Measurements from ENCODE around the gene NIPBL. TPM values are rescaled to one million over a fixed set of nuclear protein-coding genes. Genes with fewer than 3 reads are reported as not detected.
"Not testable (repeated sequence)": the region's sequence is repeated elsewhere in the genome, so short reads cannot be mapped to it uniquely, and the experiment has no call there.

The NIPBL gene
- total RNA-seq, 1 donor = 52.8 TPM

GRCh38 chr5:36878392-36879082 lies 2.0 kb downstream of the NIPBL start:
- no peak for DNase-seq (ENCODE audit: low read depth in 2 of 3, low spot score in 2 of 3)

- DNase-seq (ENCODE audit: low read depth in 2 of 3, low spot score in 2 of 3) = no peak
These were observed 2.9 kb downstream of the NIPBL start for GRCh38 chr5:36879274-36880033.

DNA sequence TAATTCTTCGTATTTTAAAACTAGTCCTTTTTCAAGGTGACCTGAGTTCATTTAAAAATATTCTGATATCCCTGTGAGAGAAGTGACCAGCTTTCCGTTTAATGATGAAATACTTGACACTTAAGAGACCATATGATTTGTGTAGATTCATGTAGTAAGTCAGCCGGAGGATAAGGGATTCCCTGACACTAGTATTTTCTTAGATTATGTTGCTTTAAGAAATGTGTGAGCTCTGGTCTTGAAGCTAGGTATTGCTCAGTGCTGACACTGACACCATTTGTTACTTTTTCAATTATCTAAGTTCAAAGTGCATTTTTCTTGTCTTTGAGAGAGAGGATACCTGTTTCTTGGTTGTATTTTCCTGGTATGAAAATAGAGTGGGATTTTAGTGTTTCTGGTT lies 4.2 kb downstream of the NIPBL start:
- DNase-seq (ENCODE audit: low read depth in 2 of 3, low spot score in 2 of 3) = no peak

- DNase-seq (ENCODE audit: low read depth in 2 of 3, low spot score in 2 of 3) = no peak
These were observed 4.7 kb downstream of the NIPBL start for GRCh38 chr5:36881304-36881703.

DNA sequence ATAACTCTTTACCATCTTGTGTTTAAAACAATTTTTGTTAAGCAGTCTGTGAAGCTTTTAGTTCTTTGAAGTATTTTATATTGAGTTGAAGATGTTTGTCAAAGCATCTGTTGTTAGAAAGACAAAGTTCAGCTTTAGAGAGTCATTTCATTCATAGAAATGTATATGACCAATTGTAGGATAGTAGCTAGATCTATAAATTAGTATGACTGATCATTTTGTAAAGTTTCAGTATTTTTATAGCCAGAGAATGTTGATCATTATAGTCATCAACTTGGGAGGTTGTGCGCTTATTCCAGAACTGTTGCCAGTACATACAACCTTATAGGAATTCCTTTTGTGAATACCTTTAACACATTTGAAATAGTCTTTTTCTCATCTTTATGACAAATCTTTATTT lies 5.2 kb downstream of the NIPBL start:
- DNase-seq (ENCODE audit: low read depth in 2 of 3, low spot score in 2 of 3) = no peak

- no peak for DNase-seq (ENCODE audit: low read depth in 2 of 3, low spot score in 2 of 3)
These were observed 5.7 kb downstream of the NIPBL start for GRCh38 chr5:36882250-36882649.

- no peak for DNase-seq (ENCODE audit: low read depth in 2 of 3, low spot score in 2 of 3)
These were observed 7.4 kb downstream of the NIPBL start for GRCh38 chr5:36883894-36884462.

DNA sequence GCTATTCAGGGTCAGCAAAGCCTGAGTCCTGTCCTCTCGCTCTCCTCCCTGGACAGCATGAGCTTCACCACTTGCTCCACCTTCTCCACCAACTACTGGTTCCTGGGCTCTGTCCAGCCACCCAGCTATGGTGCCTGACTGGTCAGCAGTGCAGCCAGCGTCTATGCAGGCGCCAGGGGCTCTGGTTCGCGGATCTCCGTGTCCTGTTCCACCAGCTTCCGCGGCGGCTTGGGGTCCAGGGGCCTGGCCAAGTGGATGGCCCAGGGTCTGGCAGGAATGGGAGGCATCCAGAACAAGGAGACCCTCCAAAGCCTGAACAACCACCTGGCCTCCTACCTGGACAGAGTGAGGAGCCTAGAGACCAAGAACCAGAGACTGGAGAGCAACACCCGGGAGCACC lies 8.6 kb downstream of the NIPBL start:
- DNase-seq (ENCODE audit: low read depth in 2 of 3, low spot score in 2 of 3) = no peak

DNA sequence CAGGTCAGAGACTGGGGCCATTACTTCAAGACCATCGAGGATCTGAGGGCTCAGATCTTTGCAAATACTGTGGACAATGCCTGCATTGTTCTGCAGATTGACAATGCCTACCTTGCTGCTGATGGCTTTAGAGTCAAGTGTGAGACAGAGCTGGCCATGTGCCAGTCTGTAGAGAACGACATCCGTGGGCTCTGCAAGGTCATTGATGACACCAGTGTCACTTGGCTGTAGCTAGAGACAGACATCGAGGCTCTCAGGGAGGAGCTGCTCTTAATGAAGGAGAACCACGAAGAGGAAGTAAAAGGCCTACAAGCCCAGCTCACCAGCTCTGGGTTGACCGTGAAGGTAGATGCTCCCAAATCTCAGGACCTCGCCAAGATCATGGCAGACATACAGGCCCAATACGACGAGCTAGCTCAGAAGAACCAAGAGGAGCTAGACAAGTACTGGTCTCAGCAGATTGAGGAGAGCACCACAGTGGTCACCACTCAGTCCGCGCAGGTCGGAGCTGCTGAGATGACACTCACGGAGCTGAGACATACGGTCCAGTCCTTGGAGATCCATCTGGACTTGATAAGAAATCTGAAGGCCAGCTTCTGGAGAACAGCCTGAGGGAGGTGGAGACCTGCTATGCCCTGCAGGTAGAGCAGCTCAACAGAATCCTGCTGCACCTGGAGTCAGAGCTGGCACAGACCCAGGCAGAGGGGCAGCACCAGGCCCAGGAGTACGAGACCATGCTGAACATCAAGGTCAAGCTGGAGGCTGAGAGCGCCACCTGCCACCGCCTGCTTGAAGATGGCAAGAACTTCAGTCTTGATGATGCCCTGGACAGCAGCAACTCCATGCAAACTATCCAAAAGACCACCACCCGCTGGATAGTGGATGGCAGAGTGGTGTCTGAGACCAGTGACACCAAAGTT lies 9.3 kb downstream of the NIPBL start:
- DNase-seq (ENCODE audit: low read depth in 2 of 3, low spot score in 2 of 3) = no peak

GRCh38 chr5:36886791-36887190 lies 10.2 kb downstream of the NIPBL start:
- DNase-seq (ENCODE audit: low read depth in 2 of 3, low spot score in 2 of 3) = no peak

DNA sequence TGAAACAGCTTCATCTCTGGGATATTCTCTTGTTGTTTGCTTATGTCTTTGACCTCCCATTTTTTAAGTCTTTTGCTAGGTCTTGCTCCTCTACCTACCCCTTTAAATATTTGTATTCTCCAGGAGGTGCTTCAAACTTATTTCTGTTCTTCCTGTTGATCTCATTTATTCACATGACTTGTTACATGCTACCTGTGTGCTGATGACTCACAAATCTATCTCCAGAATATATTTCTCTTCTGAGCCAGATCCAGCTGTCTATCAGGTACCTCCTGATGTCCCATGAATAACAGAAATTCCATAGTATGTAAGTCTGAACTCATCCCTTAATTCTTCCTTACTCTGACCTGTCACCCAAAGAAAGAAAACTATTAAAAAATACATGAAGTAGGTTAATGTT lies 11.0 kb downstream of the NIPBL start:
- DNase-seq (ENCODE audit: low read depth in 2 of 3, low spot score in 2 of 3) = no peak

GRCh38 chr5:36888303-36888702 lies 11.7 kb downstream of the NIPBL start:
- no peak for DNase-seq (ENCODE audit: low read depth in 2 of 3, low spot score in 2 of 3)

DNA sequence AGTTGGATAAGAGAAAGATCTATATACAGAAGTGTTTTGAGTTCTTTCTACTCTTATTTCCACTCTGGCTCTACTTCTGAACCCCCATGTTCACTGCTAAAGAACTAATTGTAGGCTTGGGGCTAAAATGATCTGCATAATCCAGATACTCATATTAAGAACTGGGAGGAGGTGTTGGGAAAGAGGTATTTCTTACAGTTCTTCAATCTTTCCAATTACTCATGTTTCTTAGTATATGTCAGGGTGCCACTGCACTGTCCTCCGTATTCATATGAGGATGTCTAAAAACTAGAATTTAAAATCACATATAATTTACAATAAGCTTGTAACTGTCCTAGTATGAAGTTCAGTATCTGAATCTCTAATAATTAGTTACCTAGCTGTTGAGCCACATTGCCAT lies 12.7 kb downstream of the NIPBL start:
- no peak for DNase-seq (ENCODE audit: low read depth in 2 of 3, low spot score in 2 of 3)

GRCh38 chr5:36891266-36891665 lies 14.7 kb downstream of the NIPBL start:
- no peak for DNase-seq (ENCODE audit: low read depth in 2 of 3, low spot score in 2 of 3)

DNA sequence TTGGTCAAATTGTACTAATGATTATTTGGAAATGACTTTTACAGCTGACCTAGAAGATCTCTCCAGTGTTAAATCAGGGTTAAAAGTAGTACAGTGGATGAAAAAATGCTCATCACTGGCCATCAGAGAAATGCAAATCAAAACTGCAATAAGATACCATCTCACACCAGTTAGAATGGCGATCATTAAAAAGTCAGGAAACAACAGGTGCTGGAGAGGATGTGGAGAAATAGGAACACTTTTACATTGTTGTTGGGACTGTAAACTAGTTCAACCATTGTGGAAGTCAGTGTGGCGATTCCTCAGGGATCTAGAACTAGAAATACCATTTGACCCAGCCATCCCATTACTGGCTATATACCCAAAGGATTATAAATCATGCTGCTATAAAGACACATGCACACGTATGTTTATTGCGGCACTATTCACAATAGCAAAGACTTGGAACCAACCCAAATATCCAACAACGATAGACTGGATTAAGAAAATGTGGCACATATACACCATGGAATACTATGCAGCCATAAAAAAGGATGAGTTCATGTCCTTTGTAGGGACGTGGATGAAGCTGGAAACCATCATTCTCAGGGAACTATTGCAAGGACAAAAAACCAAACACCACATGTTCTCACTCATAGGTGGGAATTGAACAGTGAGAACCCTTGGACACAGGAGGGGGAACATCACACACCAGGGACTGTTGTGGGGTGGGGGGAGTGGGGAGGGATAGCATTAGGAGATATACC lies 15.7 kb downstream of the NIPBL start:
- not testable (repeated sequence) for DNase-seq (ENCODE audit: low read depth in 2 of 3, low spot score in 2 of 3)

DNA sequence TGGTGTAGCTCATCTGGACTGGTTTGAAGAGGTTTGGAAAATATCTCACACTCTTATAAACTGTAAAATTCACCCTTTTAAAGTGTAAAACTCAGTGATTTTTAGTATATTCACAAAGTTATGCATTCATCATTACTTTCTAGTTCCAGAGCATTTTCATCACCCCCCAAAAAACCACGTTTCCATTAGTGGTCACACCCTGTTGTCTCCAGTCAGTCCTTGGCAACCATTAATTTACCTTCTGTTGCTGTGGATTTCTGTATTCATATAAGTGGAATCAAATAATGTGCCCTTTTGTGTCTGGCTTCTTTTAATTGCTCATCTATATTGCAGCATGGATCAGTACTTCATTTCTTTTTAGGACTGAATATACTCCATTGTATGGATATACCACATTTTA lies 18.4 kb downstream of the NIPBL start:
- DNase-seq (ENCODE audit: low read depth in 2 of 3, low spot score in 2 of 3) = no peak

- no peak for DNase-seq (ENCODE audit: low read depth in 2 of 3, low spot score in 2 of 3)
These were observed 19.9 kb downstream of the NIPBL start for GRCh38 chr5:36896476-36896875.

DNA sequence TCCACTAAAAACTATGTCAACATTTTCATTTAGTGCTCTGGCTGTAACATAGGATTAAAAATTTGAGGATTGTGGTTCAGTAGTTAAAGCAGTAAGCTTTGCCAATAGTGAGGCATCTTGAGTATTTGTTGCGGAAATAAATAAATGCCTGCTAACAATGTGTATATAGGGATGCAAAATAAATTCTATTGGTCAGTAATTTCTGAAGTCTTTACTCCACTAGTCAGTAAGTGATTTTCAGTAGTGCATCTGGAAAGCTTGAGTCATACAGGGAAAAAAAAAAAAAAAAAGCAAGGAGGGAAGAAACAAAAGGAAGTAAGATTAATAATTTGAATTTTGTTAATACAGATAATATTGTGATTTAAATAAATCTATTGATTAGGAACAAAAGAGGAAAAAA lies 21.0 kb downstream of the NIPBL start:
- DNase-seq (ENCODE audit: low read depth in 2 of 3, low spot score in 2 of 3) = no peak

DNA sequence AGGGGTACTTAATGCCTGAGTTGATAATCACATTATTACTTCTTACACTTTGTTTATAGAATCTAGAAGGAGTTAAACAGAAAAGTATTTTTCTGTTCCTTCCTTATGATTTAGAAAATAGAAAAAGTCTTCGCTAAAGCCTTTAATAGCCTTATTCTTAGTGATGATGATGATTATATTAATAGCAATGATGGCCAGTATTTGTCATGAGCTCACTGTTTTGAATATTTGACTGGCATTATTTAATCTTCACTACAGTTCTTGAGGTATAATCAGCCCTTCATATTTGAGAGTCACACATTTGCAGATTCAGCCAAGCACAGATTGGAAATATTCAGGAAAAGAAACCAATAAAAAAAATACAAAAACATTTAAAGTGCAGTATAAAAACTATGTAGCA lies 23.3 kb downstream of the NIPBL start:
- DNase-seq (ENCODE audit: low read depth in 2 of 3, low spot score in 2 of 3) = no peak

- no peak for DNase-seq (ENCODE audit: low read depth in 2 of 3, low spot score in 2 of 3)
These were observed 23.7 kb downstream of the NIPBL start for GRCh38 chr5:36900283-36900682.

Measured in hematopoietic multipotent progenitor cell (in vitro differentiated cells).